ENCODE data around the gene LILRA1.
"Not testable (repeated sequence)": the region's sequence is repeated elsewhere in the genome, so short reads cannot be mapped to it uniquely, and the experiment has no call there.

LILRA1 gene

GRCh38 chr19:54627912-54628311, 34.5 kb downstream of the LILRA1 start:
- not testable (repeated sequence) for DNase-seq

- not testable (repeated sequence) for DNase-seq
These were observed 36.8 kb downstream of the LILRA1 start, which contains the start of gene LILRB1 for GRCh38 chr19:54630262-54630661. Gene LILRB1, plus strand, starts transcription at chr19:54630484. Its CDS starts 590 bp downstream, at chr19:54631074.

- no peak for DNase-seq
These were observed 37.4 kb downstream of the LILRA1 start for GRCh38 chr19:54630782-54631181.

- DNase-seq: not testable (repeated sequence)
These were observed 38.3 kb downstream of the LILRA1 start for GRCh38 chr19:54631489-54632337.

- not testable (repeated sequence) for DNase-seq
These were observed 39.1 kb downstream of the LILRA1 start for GRCh38 chr19:54632517-54632916.

GRCh38 chr19:54633401-54633800, 40.0 kb downstream of the LILRA1 start:
- no peak for DNase-seq

- not testable (repeated sequence) for DNase-seq
These were observed 42.6 kb downstream of the LILRA1 start for GRCh38 chr19:54636081-54636480.

GRCh38 chr19:54638683-54639082, 45.3 kb downstream of the LILRA1 start:
- DNase-seq: no peak

- DNase-seq: not testable (repeated sequence)
These were observed 49.5 kb downstream of the LILRA1 start for GRCh38 chr19:54642953-54643352.

- DNase-seq: not testable (repeated sequence)
These were observed 50.2 kb downstream of the LILRA1 start for GRCh38 chr19:54643583-54643982.

GRCh38 chr19:54644056-54644455, 50.6 kb downstream of the LILRA1 start:
- DNase-seq: no peak

- DNase-seq: no peak
These were observed 53.0 kb downstream of the LILRA1 start for GRCh38 chr19:54646331-54646841.

GRCh38 chr19:54648129-54648528, 54.7 kb downstream of the LILRA1 start:
- no peak for DNase-seq

- no peak for DNase-seq
These were observed 56.8 kb downstream of the LILRA1 start for GRCh38 chr19:54650108-54650655.
